ENCODE data around the gene MGLL. TPM values are rescaled to one million over a fixed set of nuclear protein-coding genes. Genes with fewer than 3 reads are reported as not detected.
A peak's percentile ranks its signal among the peaks of the same experiment; 100 is the strongest.

Gene MGLL
- total RNA-seq, 3 donors from 2014 or later, result 25.8 to 79.5 (median 30.2) TPM

DNA sequence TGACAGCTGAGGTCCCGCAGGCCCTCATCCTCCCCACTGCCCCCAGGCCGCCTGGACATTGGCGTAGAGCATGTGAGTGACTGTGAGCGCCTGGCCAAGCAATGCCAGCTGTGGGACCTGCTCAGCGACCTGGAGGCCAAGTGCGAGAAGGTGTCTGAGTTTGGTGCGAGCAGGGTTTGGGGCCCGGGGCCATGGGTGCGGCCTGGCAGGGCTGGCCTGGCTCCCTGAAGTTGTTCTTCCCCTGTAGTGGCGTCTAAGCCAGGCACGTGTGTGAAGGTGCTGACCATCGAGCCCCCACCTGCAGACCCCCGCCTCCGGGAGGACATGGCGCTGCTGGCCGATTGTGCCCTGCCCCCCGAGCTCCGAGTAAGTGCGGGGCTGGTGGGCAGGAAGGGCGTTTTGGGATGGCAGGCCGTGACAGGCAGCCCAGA lies 145.4 kb downstream of the MGLL start:
- no peaks in the 10 kb centered on the region for H3K27me3 ChIP-seq
- TF ChIP-seq POLR2A (IDR thresholded peaks at IDR 0.05), result no peak
- no peak for TF ChIP-seq POLR2AphosphoS5 (IDR thresholded peaks at IDR 0.05)
- TF ChIP-seq, protein P1, sequence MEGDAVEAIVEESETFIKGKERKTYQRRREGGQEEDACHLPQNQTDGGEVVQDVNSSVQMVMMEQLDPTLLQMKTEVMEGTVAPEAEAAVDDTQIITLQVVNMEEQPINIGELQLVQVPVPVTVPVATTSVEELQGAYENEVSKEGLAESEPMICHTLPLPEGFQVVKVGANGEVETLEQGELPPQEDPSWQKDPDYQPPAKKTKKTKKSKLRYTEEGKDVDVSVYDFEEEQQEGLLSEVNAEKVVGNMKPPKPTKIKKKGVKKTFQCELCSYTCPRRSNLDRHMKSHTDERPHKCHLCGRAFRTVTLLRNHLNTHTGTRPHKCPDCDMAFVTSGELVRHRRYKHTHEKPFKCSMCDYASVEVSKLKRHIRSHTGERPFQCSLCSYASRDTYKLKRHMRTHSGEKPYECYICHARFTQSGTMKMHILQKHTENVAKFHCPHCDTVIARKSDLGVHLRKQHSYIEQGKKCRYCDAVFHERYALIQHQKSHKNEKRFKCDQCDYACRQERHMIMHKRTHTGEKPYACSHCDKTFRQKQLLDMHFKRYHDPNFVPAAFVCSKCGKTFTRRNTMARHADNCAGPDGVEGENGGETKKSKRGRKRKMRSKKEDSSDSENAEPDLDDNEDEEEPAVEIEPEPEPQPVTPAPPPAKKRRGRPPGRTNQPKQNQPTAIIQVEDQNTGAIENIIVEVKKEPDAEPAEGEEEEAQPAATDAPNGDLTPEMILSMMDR (IDR thresholded peaks at IDR 0.05), result no peak
- no peak overlapping the region for H3K4me3 ChIP-seq
- H3K27ac ChIP-seq, result no peak overlapping the region
- no peaks in the 10 kb centered on the region for H3K4me1 ChIP-seq
- H3K36me3 ChIP-seq, result peaks cover 6% of the 10 kb centered on the region
- no peaks in the 10 kb centered on the region for H3K9me3 ChIP-seq
- DNase-seq (ENCODE audit: low spot score in 2 of 2), result peak in 1 of 2 donors; percentile 47
- intact Hi-C loops (cut with DNase I; ENCODE audit: low total_unique reads), result no loop called here

DNA sequence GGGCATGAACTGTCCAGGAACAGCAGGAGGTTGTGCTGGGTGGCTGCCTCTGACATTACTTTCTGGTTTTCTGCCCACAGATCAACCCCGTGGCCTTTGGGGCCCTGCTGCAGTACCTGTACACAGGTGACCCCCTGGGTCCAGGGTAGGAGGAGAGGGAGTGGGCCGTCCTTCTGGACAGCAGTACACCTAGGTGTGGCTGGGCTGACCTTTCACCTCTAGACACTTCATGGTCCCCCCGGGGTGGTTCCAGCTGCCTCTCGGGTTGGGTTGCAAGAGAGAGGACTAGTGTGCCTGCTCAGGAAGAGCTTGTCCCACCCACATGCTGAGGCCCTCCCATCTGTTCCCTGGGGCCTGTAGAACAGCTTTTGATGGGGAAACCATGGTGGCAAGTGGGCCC lies 145.9 kb downstream of the MGLL start:
- H3K27ac ChIP-seq, result no peak overlapping the region
- peak in 1 of 2 donors; percentile 43 for DNase-seq (ENCODE audit: low spot score in 2 of 2)

DNA sequence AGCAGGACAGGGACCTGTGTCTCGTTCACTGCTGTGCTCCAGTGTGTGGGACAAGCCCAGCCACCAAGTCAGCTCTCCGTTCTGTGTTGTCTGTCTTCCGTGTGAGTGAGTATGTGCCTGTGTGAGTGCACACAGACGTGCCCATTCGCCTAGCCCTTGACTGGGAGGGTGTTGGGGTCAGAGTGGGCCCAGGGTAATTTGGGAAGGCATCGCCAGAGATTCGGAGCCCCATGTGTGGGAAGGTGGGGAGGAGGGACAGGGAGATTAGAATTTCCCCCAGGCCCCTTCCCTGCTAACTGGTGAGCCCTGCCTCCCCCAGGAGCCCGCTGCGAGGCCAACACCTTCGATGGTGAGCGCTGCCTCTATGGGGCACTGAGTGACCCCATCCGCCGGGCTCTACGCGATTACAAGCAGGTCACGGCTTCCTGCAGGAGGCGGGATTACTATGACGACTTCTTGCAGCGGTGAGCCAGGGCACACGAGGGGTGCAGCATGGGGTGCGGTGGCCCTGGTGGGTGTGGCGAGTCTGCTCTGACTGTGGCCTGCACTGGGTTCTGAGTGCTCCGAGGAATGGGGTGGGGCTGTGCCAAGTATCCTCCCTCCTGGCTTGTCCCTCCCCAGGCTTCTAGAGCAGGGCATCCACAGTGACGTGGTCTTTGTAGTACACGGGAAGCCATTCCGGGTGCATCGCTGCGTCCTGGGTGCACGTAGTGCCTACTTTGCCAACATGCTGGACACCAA lies 146.5 kb downstream of the MGLL start:
- no peaks in the 10 kb centered on the region for H3K27me3 ChIP-seq
- H3K9me3 ChIP-seq, result no peaks in the 10 kb centered on the region
- H3K36me3 ChIP-seq, result peaks cover 6% of the 10 kb centered on the region
- peaks cover 0 to 3% of the 10 kb centered on the region in 2 donors for H3K4me1 ChIP-seq
- TF ChIP-seq, protein P1 (IDR thresholded peaks at IDR 0.05), result no peak
- TF ChIP-seq POLR2AphosphoS5 (IDR thresholded peaks at IDR 0.05), result no peak
- TF ChIP-seq POLR2A (IDR thresholded peaks at IDR 0.05), result no peak
- intact Hi-C loops (cut with DNase I; ENCODE audit: low total_unique reads), result no loop called here
- DNase-seq (ENCODE audit: low spot score in 2 of 2), result peak in 1 of 2 donors; percentile 42
- no peak overlapping the region for H3K27ac ChIP-seq
- H3K4me3 ChIP-seq, result no peak overlapping the region

More for the DNA sequence above, 145.9 kb downstream of the MGLL start:
- intact Hi-C loops (cut with DNase I; ENCODE audit: low total_unique reads), result no loop called here
- H3K4me1 ChIP-seq, result peaks cover 0 to 3% of the 10 kb centered on the region in 2 donors
- no peaks in the 10 kb centered on the region for H3K27me3 ChIP-seq
- H3K9me3 ChIP-seq, result no peaks in the 10 kb centered on the region
- H3K4me3 ChIP-seq, result no peak overlapping the region
- H3K36me3 ChIP-seq, result peaks cover 6% of the 10 kb centered on the region
- TF ChIP-seq, protein P1 (IDR thresholded peaks at IDR 0.05), result no peak
- no peak for TF ChIP-seq POLR2AphosphoS5 (IDR thresholded peaks at IDR 0.05)
- TF ChIP-seq POLR2A (IDR thresholded peaks at IDR 0.05), result no peak

DNA sequence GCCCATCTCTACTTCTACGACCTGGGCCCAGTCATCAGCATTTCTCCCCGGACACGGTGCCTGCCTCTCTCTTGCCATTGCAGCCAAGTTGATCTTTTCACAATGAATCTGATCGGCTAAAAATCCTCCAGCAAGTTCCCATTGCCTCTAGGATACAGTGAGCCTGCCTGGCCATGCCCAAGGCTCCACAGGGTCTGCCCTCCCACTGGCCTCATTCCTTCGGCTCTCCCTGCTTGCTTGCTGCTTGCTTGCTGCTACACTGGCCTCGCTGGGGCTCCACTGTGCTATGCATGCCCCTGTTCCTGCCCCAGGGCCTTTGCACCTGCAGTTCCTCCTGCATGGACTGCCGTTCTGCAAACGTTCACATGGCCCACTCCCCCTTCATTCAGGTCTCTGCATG lies 147.5 kb downstream of the MGLL start:
- Histone ChIP-seq H3K36me3 (peaks cover 6% of the 10 kb centered on the region), H3K9me3 (no peaks in the 10 kb centered on the region), H3K27ac (peak overlapping the region in 1 of 2 donors; percentile 95), H3K27me3 (no peaks in the 10 kb centered on the region), H3K4me1 (peaks cover 0 to 3% of the 10 kb centered on the region in 2 donors), H3K4me3 (no peak overlapping the region)
- peak in 1 of 2 donors; percentile 36 for DNase-seq (ENCODE audit: low spot score in 2 of 2)
- TF ChIP-seq, protein P1 (IDR thresholded peaks at IDR 0.05), result no peak
- TF ChIP-seq POLR2A (IDR thresholded peaks at IDR 0.05), result no peak
- no peak for TF ChIP-seq POLR2AphosphoS5 (IDR thresholded peaks at IDR 0.05)
- intact Hi-C loops (cut with DNase I; ENCODE audit: low total_unique reads), result no loop called here

DNA sequence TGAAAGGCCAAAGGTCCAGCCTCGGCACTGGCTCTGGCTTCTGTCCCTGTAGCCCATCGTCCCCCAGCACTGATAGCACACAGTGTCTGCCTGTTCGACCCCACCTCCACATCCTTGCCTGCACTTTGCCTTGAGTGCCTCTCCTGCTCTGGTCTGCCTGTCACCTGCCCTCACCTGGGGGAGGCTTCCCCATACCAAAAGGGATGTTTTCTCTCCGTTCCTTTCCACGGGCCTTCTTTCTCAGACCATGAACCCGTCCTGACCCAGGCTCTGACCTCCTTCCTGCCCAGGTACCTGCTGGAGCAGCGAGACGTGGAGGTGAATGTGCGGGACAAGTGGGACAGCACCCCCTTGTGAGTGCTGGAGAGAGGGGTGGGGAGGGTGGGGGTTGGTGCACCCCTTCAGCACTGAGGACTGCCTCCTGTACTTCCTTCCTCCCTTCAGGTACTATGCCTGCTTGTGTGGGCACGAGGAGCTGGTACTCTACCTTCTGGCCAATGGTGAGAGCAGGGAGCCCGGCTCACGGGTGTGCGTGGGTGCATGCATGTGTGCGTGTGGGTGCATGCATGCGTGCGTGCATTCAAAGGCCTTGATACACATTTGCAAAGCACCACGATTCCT lies 148.1 kb downstream of the MGLL start:
- Histone ChIP-seq H3K36me3 (peaks cover 6% of the 10 kb centered on the region), H3K4me3 (peak overlapping the region; percentile 93 to 99 (median 97)), H3K4me1 (peaks cover 0 to 3% of the 10 kb centered on the region in 2 donors), H3K27me3 (no peaks in the 10 kb centered on the region), H3K9me3 (no peaks in the 10 kb centered on the region), H3K27ac (peak overlapping the region in 1 of 2 donors; percentile 95)
- TF ChIP-seq POLR2A (IDR thresholded peaks at IDR 0.05) (no peak), POLR2AphosphoS5 (IDR thresholded peaks at IDR 0.05) (no peak)
- TF ChIP-seq, protein P1 (IDR thresholded peaks at IDR 0.05), result no peak
- DNase-seq (ENCODE audit: low spot score in 2 of 2), result peak in 1 of 2 donors; percentile 41
- intact Hi-C loops (cut with DNase I; ENCODE audit: low total_unique reads), result no loop called here

Measured in breast epithelium (tissue), 4 donors.